ENCODE data around the gene SH3BP5.

SH3BP5 gene

DNA sequence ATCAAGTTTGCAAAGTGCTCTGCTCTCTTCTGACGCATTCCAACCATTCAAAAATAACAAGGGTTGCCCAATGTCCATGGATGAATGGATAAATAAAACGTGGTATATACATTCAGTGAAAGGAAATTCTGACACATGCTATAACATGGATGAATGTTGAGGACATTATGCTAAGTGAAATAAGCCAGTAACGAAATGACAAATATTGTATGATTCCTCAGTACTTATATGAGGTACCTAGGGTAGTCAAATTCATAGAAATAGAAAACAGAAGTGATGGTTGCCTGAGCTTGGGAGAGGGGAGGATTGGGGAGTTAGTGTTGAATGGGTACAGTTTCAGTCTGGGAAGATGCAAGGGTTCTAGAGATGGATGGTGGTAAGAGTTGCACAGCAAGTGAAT, 33.9 kb downstream of the SH3BP5 start:
- DNase-seq (ENCODE audit: low read depth, low spot score) = no peak

DNA sequence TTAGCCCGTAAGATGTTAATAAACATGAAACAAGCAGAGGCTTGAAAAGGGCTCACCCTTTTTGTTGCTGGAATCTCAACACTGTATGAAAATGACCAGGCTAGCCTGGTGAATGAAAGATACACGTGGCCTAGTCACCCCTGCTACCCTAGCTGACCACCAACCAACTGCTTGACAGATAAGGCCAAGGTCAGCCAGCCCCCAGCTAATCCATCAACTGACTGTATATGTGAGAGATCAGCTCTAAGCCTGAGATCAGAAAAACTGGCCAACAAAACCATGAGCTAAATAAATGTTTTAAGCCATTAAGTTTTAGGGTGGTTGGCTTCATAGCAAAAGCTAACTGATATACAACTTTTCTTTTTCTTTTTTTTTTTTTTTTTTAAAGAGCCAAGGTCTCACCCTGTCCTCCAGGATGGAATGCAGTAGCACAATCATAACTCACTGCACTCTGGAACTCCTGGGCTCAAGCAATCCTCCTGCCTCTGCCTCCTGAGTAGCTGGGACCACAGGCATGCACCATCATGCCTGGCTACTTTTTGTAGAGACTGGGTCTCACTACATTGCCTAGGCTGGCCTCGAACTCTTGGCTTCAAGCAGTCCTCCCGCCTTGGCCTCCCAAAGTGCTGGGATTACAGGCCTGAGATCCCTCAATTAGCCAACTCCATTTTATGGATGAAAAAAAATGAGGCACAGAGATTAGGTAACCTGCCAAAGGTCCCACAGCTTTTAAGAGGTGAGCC, 34.6 kb downstream of the SH3BP5 start:
- DNase-seq (ENCODE audit: low read depth, low spot score) = no peak

DNA sequence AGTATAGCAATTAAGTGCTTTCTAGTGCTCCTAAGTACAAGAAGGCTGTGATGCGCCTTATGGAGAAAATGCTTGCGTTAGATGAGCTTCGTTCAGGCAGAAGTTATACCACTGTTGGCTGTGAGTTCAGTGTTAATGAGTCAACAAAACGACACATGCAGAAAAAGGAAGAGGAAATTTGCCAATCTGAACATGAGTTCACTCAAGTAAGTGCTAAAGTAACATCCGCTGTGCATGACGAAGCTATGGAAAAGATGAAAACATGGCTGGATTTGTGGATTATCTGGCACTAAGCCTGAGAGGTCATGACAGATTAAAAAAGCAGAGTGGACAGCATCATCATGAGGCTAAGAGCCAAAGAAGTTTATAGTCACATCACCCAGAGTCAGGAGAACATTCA, 36.9 kb downstream of the SH3BP5 start:
- DNase-seq (ENCODE audit: low read depth, low spot score) = no peak

DNA sequence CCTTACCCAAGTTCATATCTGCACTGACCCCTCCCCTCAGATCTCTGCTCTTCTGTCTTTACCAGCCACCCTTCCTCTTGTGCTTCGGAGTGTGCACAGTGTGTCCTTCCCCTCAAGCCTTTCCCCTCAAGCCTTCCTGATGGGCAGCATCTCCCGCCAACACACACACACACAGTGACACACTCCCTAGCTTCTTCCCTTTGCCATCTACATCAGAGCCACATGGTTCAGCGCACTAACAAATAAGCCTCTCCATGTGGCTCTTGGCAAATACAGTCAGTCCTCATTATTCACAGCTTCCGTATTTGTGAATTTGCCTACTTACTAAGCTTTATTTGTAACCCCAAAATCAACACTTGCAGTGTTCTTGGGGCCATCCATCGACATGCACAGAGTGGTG, 37.5 kb downstream of the SH3BP5 start:
- DNase-seq (ENCODE audit: low read depth, low spot score) = no peak

DNA sequence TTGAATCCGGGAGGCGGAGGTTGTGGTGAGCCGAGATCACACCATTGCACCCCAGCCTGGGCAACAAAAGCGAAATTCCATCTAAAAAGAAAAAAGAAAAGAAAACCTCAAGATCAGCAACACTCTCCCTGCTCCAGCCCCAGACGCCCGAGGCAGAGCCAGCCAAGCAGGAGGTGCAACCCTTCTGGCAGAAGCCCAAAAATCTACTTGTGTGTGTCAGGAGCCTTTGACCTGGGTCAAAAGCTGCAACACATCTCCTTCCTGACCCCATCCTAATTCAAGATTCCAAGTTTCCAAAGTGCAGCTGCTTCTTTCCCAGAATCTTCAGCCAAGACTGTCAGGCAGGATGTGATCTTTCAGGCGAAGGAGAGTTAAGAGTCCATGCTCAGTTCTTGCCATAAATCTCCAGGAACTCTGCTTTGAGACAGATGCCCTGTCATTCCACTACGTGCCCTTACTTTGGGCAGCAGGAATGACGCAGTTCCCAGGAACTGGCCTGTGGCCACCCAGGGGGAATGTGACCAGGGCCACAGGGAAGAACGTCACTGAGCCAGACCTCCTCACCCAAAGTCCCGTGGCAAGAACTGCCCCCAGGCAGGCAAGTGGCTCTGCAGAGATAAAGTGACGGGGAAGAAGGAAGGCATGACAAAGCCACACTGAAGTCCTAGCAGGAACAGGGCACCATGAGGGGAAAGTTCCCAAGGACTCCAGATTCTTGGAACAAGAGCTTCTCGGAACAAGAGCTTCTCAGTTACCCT, 39.4 kb downstream of the SH3BP5 start:
- no peak for DNase-seq (ENCODE audit: low read depth, low spot score)

DNA sequence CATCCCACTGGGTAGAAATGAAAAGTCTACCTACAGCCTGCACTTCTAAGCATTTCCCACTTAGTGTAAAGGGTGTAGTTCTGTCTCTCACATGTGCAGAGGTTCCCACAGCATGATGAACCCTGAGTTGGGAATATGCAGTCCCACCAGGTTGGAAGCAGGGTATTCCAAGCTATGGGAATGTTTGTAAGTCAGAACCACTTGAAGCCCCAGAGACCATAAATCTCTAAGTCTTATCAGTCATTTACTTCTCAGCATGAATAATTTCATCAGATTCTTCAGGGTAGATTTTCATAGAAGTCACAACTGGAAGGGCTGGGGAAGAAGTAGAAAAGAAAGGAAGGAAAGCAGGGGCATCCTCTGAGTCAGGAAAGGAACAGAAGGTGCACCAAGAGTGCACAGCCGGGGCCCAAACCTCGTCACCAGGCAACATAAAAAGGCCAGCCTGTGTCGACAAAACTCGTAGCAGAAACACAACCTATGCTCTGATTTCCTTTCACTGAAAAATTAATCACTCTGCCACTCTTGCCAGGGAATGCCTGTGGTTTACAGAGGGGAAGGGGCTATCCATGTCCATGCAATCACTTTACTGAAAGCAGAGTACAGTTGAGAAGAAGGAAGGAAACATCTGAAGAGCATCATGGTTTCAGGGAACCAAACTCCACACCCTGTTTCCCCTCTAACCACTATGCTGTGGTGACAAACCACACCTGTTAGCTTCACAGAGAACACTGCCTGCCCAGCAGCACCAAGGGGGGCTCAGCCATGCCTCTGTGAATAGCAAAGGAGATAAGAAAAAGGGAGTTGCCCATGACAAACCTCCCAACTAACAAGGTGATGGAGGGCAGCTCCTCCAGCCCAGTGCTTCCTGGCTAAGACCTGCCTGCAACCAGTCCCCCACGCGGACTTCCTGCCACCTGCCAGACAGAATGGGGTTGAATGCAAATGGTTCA, 40.5 kb downstream of the SH3BP5 start:
- no peak for DNase-seq (ENCODE audit: low read depth, low spot score)

DNA sequence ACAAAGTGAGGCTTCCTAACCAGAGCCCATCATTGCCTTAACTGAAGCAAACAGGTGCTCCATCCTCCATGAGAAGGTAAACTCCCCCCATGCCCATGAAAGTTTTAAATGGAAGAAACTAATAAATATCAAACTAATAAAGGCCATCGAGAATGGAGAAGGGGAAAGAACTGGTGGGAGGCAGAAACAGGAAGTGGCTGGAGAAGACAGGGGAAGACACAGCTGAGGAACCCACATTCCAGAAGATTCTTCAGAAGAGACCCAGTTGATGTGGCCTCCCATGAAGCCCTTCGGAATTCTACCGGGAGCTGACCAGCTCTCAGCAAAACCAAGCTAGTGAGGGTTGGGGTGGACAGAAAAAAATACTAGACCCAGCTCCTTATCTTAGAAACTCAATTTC, 41.6 kb downstream of the SH3BP5 start:
- no peak for DNase-seq (ENCODE audit: low read depth, low spot score)

DNA sequence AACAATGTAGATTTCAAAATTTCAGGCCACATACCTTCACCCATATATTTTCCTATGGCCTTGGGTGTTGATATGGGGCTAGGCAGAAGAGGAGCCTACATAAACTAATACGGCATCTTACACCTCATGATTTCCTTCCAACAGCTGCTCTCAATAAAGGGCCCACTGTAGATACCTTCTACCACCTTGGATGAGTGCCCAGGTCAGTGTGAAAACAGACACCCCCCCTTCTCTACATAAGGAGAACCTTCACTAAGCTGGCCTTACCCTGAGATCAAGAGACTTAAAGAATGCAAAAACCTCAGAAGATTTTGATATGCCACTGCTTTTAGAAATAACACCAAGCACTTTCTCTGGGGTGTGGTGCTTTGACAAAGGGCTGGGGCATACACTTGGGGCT, 42.7 kb downstream of the SH3BP5 start:
- no peak for DNase-seq (ENCODE audit: low read depth, low spot score)

DNA sequence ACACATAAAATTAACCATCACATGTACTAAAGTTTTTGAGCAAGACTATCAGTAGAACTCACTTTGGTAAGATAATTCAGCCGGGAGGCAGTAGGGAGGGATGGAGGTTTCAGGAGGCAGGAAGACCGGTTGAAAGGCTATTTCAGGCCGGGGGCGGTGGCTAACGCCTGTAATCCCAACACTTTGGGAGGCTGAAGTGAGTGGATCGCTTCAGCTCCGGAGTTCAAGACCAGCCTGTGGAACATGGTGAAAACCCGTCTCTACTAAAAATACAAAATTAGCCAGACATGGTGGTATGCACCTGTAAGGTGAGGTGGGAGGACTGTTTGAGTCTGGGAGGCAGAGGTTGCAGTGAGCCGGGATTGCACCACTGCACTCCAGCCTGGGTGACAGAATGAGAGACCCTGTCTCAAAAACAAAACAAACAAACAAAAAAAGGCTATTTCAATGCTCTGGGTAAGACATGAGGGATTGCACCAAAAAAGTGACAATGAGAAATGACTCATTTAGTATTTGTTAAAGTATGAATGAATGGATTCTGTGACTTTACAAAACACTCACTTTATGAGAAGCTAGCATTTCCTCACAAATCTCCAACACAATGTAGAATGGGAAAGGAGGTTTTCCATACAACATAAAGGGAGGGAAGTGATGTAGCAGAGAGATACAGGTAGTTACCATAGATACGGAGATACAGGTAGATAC, 43.9 kb downstream of the SH3BP5 start:
- DNase-seq (ENCODE audit: low read depth, low spot score) = no peak

DNA sequence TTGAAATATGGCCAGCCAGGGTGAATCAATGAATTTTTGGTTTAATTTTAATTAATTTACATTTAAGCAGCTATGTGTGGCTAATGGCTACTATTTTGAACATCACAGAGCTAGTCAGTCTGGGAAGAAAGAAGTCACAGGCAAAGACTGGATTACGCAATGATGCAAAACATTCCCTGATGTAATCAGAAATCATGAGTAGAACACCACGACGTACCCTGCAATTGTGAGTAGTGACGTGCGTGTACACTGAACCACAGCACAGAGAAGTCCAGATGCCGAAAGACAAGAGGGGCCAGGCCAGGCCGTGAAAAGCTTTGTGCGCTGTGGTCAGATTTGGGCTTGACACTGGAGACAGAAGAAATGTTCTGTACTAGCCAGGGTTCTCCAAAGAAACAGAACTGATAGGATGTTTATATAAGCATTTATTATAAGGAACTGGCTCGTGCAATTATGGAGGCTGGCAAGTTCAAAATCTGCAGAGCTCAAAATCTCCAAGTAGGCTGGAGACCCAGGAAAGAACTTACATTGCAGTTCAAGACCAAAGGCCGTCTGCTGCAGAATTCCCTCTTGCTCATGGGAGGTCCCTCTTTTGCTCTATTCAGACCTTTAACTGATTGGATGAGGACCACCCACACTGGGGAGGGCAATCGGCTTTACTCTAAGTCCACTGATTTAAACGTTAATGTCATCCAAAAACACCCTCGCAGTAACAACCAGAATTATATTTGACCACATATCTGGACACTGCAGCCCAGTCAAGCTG, 44.6 kb downstream of the SH3BP5 start:
- DNase-seq (ENCODE audit: low read depth, low spot score) = no peak

DNA sequence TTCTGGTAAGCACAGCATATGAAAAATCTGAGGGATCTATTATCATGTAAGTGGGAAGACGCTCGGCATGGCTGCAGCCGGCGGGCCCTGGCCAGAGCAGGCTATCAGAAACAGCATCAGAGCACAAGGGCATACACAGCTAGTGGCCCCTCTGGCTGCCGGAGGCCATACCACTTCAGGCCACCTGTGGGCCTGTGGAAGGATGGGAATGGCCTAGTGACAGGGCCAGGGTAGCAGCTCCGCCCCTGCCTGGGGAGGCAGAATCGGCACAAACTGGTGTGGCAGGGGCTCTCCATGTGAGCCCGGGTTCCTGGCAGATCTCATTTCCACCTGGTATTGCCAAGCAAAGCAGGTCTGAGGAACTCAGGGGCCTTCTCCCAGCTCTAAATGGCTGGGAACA, 46.4 kb downstream of the SH3BP5 start:
- DNase-seq (ENCODE audit: low read depth, low spot score) = no peak

DNA sequence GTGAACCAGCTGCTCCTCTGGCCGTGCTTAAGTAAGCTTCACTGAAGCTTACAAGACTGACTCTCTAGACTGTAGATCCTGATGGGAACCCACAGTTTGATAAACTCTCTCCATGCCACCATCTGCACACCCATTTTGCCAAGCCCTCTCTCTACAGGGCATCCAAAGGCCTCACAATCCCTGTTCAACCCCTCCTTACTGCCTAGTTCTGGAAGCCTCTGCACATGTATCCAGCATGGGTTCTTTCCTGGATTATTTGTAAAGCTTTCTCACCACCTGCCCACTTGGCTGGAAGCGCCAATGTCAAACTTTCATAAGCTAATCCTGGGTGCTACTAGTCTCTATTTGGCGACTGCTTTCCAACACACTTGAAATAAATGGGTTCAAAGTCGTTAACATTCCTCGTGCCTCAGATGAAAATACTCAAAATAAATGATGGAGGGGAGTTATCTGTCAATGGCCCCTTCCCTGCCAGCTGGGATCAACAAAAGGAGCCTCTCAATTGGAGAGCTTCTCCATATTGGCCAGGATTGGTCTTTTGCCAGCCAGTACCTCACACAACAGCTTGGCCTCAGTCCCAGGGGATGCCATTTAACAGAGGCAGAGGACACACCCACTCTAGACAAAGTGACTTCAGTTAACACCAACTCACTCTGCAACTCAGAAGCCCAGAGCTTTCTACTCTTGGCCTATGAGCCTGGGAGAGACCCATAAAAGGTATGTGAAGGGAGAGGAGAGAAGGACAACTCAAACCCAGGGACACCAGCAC, 48.1 kb downstream of the SH3BP5 start:
- no peak for DNase-seq (ENCODE audit: low read depth, low spot score)

DNA sequence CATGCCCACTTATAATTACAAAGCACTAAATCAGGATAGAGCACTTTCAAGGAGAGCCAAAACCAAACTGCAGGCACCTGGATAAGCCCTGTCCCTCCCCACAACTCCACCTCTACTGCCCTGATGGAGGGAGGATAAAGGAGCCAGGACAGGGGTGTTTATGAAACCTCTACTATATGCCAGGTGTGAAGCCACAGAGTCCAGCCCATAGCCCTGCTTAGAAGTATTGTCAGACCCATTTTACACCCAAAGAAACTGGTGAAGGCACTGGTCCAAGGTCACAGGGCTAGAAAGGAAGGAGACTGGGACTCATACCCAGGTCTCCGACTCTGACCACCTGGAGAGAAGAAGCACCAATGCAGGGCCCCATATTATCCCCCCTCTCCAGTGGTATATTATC, 48.7 kb downstream of the SH3BP5 start:
- no peak for DNase-seq (ENCODE audit: low read depth, low spot score)

DNA sequence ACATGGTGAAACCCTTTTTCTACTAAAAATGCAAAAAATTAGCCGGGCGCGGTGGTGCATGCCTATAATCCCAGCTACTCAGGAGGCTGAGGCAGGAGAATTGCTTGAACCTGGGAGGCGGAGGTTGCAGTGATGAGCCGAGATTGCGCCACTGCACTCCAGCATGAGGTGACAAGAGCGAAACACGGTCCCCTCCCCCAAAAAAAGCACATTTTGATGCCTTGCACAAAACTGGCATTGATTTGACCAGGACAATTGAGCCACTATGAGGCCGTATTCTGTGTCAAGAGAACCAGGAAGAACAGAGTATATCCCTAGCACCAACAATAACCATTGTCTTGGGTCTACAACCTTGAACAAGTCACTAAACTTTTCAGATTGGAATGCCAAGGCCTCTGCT, 50.6 kb downstream of the SH3BP5 start:
- DNase-seq (ENCODE audit: low read depth, low spot score) = no peak

DNA sequence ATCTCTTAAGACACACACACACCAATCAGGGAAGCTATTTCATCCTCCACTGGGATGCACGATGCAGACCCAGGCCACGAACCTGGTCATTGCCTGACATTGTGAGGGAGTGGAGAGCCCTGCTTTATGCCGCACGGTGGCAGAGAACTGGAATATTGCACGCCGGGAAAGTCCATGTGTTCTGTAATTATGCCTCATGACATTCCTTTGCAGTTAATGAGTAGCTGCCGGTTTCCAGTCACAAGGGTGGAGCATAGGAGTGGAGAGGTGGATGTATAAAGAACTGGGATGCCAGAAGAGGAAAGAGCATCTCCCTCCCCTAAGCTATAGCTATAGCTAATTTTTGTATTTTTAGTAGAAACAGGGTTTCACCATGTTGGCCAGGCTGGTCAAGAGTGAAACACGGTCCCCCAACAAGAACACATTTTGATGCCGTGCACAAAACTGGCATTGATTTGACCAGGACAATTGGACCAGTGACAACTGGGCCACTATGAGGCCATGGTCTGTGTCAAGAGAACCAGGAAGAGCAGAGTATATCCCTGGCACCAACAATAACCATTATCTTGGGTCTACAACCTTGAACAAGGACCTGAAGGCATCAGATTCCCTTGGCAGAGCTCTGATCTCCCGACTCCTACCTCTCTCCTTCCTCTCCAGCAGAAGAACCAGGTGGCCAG, 51.4 kb downstream of the SH3BP5 start:
- DNase-seq (ENCODE audit: low read depth, low spot score) = no peak

DNA sequence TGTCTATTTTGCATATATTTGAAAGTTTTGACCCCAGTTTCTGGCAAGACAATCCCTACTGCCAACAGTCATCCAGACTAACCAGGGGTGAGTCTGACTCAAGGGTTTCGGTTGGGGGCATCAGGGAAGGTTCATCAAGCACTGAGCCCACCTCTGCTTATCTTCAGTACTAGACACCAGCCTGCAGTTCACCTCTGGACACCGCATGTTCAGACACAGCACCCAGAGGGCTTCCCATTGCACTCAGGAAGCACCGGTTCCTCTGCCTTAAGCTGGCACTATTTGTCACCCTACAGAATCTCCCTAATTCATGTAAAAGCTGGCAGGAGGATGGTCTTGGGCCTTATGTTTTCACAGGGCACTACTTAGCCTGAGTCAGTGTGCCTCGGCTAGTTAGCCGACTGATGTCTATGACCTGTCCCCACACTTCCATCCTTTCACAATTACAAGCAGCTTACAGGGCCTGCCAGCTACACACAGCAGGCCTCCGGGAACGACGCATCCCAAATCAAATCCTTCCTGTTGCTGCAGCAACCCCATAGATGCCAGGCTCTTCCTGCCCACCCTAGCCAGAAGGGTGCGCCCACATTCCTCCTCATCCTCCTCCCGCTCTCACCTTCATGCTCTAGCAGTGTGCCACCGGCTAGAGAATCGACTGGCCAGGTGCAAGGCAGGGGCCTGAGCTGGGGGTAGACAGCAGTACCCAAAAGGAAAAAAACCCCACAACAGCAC, 52.5 kb downstream of the SH3BP5 start:
- DNase-seq (ENCODE audit: low read depth, low spot score) = no peak

DNA sequence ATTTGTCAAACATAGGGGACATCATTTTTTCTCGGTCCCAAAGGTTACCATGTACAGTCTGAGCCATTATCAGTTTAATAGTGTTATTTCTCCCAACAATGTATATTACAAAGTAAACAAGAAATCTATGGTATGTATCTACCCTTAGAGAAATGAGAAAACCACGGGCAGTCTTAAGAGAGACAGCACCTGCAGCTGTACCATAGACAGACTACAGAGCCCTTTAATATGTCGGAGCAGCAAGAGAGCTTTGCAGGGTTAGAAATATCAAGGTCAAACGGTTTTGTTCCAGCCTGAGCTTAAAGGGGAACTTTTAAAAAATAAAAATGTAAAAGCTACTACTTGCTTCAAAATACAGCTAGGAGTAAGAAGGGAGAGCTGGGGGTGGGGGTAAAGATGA, 53.2 kb downstream of the SH3BP5 start:
- no peak for DNase-seq (ENCODE audit: low read depth, low spot score)

DNA sequence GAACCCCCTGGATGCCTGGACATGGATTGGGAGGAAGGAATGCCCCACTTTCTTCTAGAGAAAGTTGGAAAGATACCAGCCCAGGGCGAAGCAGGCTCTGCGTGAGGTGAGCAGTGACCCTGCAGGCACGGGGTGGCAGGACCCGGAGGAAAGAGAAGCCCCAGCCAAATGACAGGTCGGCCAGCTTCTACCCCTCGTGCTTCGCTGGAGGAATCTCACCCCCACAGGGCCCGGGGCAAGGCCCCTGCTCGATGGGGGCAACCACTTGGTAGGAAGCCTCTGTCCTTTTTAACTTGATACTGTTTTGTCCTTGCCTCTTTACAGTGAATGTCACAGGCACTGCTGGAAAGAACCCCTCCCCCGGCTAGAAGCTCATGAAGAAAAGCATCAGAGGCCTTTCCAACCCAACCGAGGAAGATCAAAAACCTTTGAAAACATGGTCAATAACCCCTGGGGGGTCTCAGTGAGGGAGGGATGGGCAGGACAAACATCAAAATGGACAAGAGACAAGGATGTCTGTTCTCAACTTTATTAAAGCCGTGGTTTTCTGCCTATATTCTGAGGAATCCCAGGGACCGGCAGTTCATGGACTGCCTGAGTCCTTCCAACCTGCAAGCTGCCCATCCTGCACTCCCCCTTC, 54.4 kb downstream of the SH3BP5 start:
- DNase-seq (ENCODE audit: low read depth, low spot score) = no peak

Data from activated CD4-positive, CD25-positive, alpha-beta regulatory T cell treated with anti-CD3 and anti-CD28 coated beads, Interleukin-2, amount 50 U/mL, for 16 hours (primary cell).